ENCODE data around the gene USP37. TPM values are rescaled to one million over a fixed set of nuclear protein-coding genes. Genes with fewer than 3 reads are reported as not detected.

The USP37 gene
- total and polyA plus RNA-seq, 2 of the 13 experiments (the other 11 are each of a cell fraction or from before 2014, with no cell fraction given), result 6.5 to 30.6 TPM

DNA sequence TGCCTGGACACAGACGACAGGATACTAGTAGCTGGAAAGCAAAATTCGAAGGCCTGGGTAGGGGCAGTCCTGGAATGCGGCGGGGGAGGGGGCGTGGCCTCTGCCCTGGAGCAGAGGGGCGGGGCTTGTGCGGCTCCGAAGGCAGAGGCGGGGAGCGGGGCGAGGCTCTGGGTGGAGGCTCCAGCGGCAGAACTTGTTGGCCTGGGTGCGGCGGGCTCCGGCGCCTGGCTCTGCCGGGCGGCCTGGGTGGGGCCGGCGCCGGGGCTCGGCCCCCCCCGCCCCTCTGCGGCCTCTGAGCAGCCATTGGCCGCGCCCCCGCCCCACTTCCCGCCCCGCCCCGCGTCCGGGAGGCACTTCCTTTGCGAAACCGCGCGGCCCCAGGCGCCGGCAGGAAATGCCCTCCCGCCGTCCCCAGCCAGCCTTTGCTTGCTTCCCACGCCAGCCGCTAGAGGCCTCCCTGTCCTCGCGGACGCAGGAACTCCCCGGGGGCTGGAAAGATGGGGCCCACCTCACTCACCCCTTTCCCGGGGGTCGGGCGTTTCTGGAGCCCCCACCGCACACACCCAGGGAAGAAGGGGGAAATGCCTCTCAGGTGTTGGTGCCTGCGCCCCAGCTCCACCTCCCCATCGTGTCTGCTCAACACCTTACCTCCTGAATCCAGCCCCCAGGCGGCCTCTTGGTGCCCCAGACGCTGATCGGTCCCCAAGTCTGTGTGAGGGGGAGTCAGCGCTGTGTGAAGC, 161.8 kb downstream of the USP37 start (continued):
- TF ChIP-seq, protein P1, sequence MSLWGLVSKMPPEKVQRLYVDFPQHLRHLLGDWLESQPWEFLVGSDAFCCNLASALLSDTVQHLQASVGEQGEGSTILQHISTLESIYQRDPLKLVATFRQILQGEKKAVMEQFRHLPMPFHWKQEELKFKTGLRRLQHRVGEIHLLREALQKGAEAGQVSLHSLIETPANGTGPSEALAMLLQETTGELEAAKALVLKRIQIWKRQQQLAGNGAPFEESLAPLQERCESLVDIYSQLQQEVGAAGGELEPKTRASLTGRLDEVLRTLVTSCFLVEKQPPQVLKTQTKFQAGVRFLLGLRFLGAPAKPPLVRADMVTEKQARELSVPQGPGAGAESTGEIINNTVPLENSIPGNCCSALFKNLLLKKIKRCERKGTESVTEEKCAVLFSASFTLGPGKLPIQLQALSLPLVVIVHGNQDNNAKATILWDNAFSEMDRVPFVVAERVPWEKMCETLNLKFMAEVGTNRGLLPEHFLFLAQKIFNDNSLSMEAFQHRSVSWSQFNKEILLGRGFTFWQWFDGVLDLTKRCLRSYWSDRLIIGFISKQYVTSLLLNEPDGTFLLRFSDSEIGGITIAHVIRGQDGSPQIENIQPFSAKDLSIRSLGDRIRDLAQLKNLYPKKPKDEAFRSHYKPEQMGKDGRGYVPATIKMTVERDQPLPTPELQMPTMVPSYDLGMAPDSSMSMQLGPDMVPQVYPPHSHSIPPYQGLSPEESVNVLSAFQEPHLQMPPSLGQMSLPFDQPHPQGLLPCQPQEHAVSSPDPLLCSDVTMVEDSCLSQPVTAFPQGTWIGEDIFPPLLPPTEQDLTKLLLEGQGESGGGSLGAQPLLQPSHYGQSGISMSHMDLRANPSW (CRISPR knock-in tag; IDR thresholded peaks at IDR 0.05; ENCODE audit: borderline replicate concordance), result 0 out of 2 replicates have a peak, but pooled peaks have one; percentile 70
- no peak; the same call in 1 of the 2 replicates for TF ChIP-seq CHD4 (IDR thresholded peaks at IDR 0.05; ENCODE audit: borderline replicate concordance, low read length)
- TF ChIP-seq, protein P2, sequence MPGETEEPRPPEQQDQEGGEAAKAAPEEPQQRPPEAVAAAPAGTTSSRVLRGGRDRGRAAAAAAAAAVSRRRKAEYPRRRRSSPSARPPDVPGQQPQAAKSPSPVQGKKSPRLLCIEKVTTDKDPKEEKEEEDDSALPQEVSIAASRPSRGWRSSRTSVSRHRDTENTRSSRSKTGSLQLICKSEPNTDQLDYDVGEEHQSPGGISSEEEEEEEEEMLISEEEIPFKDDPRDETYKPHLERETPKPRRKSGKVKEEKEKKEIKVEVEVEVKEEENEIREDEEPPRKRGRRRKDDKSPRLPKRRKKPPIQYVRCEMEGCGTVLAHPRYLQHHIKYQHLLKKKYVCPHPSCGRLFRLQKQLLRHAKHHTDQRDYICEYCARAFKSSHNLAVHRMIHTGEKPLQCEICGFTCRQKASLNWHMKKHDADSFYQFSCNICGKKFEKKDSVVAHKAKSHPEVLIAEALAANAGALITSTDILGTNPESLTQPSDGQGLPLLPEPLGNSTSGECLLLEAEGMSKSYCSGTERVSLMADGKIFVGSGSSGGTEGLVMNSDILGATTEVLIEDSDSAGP (CRISPR knock-in tag; IDR thresholded peaks at IDR 0.05; ENCODE audit: borderline replicate concordance), result peak; percentile 72; the same call in 1 of the 2 replicates
- peak; percentile 88; the same call in 1 of the 2 replicates for TF ChIP-seq ZNF850 (CRISPR knock-in tag; conservative IDR thresholded peaks at IDR 0.05)
- TF ChIP-seq STAG1 (CRISPR knock-in tag; IDR thresholded peaks at IDR 0.05), result peak; percentile 92
- peak; percentile 87 for TF ChIP-seq JARID2 (CRISPR knock-in tag; IDR thresholded peaks at IDR 0.05; ENCODE audit: insufficient replicate concordance)
- TF ChIP-seq HNRNPH1 (optimal IDR thresholded peaks at IDR 0.05; ENCODE audit: low read depth, low read length), result no peak
- peak; percentile 48; the same call in 1 of the 2 replicates for TF ChIP-seq ZNF891 (CRISPR knock-in tag; IDR thresholded peaks at IDR 0.05)
- TF ChIP-seq, protein P3, sequence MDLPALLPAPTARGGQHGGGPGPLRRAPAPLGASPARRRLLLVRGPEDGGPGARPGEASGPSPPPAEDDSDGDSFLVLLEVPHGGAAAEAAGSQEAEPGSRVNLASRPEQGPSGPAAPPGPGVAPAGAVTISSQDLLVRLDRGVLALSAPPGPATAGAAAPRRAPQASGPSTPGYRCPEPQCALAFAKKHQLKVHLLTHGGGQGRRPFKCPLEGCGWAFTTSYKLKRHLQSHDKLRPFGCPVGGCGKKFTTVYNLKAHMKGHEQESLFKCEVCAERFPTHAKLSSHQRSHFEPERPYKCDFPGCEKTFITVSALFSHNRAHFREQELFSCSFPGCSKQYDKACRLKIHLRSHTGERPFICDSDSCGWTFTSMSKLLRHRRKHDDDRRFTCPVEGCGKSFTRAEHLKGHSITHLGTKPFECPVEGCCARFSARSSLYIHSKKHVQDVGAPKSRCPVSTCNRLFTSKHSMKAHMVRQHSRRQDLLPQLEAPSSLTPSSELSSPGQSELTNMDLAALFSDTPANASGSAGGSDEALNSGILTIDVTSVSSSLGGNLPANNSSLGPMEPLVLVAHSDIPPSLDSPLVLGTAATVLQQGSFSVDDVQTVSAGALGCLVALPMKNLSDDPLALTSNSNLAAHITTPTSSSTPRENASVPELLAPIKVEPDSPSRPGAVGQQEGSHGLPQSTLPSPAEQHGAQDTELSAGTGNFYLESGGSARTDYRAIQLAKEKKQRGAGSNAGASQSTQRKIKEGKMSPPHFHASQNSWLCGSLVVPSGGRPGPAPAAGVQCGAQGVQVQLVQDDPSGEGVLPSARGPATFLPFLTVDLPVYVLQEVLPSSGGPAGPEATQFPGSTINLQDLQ (CRISPR knock-in tag; IDR thresholded peaks at IDR 0.05), result peak; percentile 78; the same call in 1 of the 2 replicates
- peak; percentile 88 for TF ChIP-seq POLR2G (IDR thresholded peaks at IDR 0.05; ENCODE audit: low read depth, low read length)
- TF ChIP-seq DNMT1 (CRISPR knock-in tag; IDR thresholded peaks at IDR 0.05), result no peak
- no peak for TF ChIP-seq ZSCAN30 (CRISPR knock-in tag; IDR thresholded peaks at IDR 0.05)
- no peak for TF ChIP-seq NFRKB (IDR thresholded peaks at IDR 0.05)
- TF ChIP-seq ZNF256 (CRISPR knock-in tag; conservative IDR thresholded peaks at IDR 0.05), result peak; percentile 84; the same call in 1 of the 2 replicates
- TF ChIP-seq NCOA1 (CRISPR knock-in tag; IDR thresholded peaks at IDR 0.05), result peak; percentile 32; the same call in 1 of the 2 replicates
- peak; percentile 69; the same call in 1 of the 2 replicates for TF ChIP-seq PHF8 (CRISPR knock-in tag; IDR thresholded peaks at IDR 0.05)
- peak; percentile 70; the same call in 1 of the 2 replicates for TF ChIP-seq SIN3A (IDR thresholded peaks at IDR 0.05; ENCODE audit: borderline replicate concordance, low read depth, low read length)
- peak; percentile 89; the same call in 1 of the 2 replicates for TF ChIP-seq ERF (CRISPR knock-in tag; IDR thresholded peaks at IDR 0.05)
- peak; percentile 74; the same call in 1 of the 2 replicates for TF ChIP-seq ZNF670 (CRISPR knock-in tag; IDR thresholded peaks at IDR 0.05; ENCODE audit: borderline replicate concordance)
- peak; percentile 98 for TF ChIP-seq AKAP8 (CRISPR knock-in tag; IDR thresholded peaks at IDR 0.05)
- peak; percentile 77; the same call in 1 of the 2 replicates for TF ChIP-seq CEBPB (IDR thresholded peaks at IDR 0.05; ENCODE audit: borderline replicate concordance, low read depth, low read length)
- no peak for TF ChIP-seq TP53 (CRISPR knock-in tag; conservative IDR thresholded peaks at IDR 0.05)
- TF ChIP-seq, protein P4, sequence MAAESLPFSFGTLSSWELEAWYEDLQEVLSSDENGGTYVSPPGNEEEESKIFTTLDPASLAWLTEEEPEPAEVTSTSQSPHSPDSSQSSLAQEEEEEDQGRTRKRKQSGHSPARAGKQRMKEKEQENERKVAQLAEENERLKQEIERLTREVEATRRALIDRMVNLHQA (CRISPR knock-in tag; IDR thresholded peaks at IDR 0.05), result 0 out of 2 replicates have a peak, but pooled peaks have one; percentile 36

All from HepG2 (cell line).